IMR-90 (cell line): Measurements from ENCODE around the gene DGKB. TPM values are rescaled to one million over a fixed set of nuclear protein-coding genes. Genes with fewer than 3 reads are reported as not detected.

Source experiments
- ATAC-seq: fragments of 200-7000 bp; cut with Tn5 transposase; 2 replicates; pipeline ENCODE4 v1.9.1; 2020; ENCODE audit warnings: low read depth, mild to moderate bottlenecking, moderate library complexity
- BruUV-seq: library from RNA; stranded (reverse); fragments of 400-500 nt; replicated peaks from 2 replicates; lab custom pipeline; 2021; lab: Mats Ljungman, UMichigan
- CTCF ChIA-PET: fragments of 300-600 bp; formaldehyde crosslinking; extraction: SDS; loops from one replicate; lab custom pipeline; 2021; ENCODE audit warnings: antibody characterized with exemption; lab: Yijun Ruan, JAX
- POLR2A ChIA-PET: fragments of 300-600 bp; sonication (Branson Sonifier 250); formaldehyde crosslinking; loops from one replicate; lab custom pipeline; 2022; ENCODE audit warnings: antibody characterized with exemption; ENCODE audit not compliant: unreplicated experiment; lab: Charles Lee
- DNase-seq: peaks from one replicate; pipeline ENCODE4 v3.0.0; 2013
- H2AFZ ChIP-seq: replicated peaks from 2 replicates; pipeline ENCODE3; 2013; ENCODE audit warnings: low read length, mild to moderate bottlenecking; ENCODE audit not compliant: poor library complexity
- H2AK5ac ChIP-seq: 2 replicates; pipeline ENCODE4 v1.6.1; 2013; ENCODE audit warnings: low read depth, low read length, inconsistent platforms
- H2AK9ac ChIP-seq: replicated peaks from 2 replicates; pipeline ENCODE3; 2013; ENCODE audit warnings: mild to moderate bottlenecking, low read depth, low read length, moderate library complexity; ENCODE audit not compliant: poor library complexity
- H2BK120ac ChIP-seq: 2 replicates; pipeline ENCODE4 v1.6.1; 2013; ENCODE audit warnings: low read depth, low read length, inconsistent platforms
- H2BK15ac ChIP-seq: 3 replicates; pipeline ENCODE4 v1.6.1; 2013; ENCODE audit warnings: low read depth, low read length, inconsistent platforms
- H2BK20ac ChIP-seq: 2 replicates; pipeline ENCODE4 v1.6.1; 2013; ENCODE audit warnings: low read depth, mild to moderate bottlenecking, inconsistent platforms, low read length, moderate library complexity
- H2BK5ac ChIP-seq: 2 replicates; pipeline ENCODE4 v1.6.1; 2013; ENCODE audit warnings: mild to moderate bottlenecking, low read depth, low read length, inconsistent platforms; ENCODE audit not compliant: poor library complexity, severe bottlenecking
- H3K14ac ChIP-seq: replicated peaks from 2 replicates; pipeline ENCODE4 v1.6.1; 2013; ENCODE audit warnings: low read depth, low read length, inconsistent platforms
- H3K18ac ChIP-seq: 2 replicates; pipeline ENCODE4 v1.6.1; 2013; ENCODE audit warnings: low read depth, low read length, control low read depth
- H3K23ac ChIP-seq: 2 replicates; pipeline ENCODE4 v1.6.1; 2013; ENCODE audit warnings: low read depth, low read length, inconsistent platforms
- H3K27ac ChIP-seq: 2 replicates; pipeline ENCODE4 v1.5.1; 2013; ENCODE audit warnings: mild to moderate bottlenecking, control low read depth, low read length; ENCODE audit not compliant: insufficient read depth
- H3K27me3 ChIP-seq: 2 replicates; pipeline ENCODE4 v1.6.1; 2013; ENCODE audit warnings: low read length; ENCODE audit not compliant: control insufficient read depth, insufficient read depth
- H3K36me3 ChIP-seq: 2 replicates; pipeline ENCODE4 v1.6.1; 2013; ENCODE audit warnings: low read length, mixed read lengths; ENCODE audit not compliant: control insufficient read depth, insufficient read depth
- H3K4ac ChIP-seq: 2 replicates; pipeline ENCODE4 v1.6.1; 2013; ENCODE audit warnings: low read depth, low read length, inconsistent platforms
- H3K4me1 ChIP-seq: 2 replicates; pipeline ENCODE4 v1.6.1; 2013; ENCODE audit warnings: low read length, mixed read lengths; ENCODE audit not compliant: control insufficient read depth, insufficient read depth
- H3K4me2 ChIP-seq: 2 replicates; pipeline ENCODE4 v1.6.1; 2013; ENCODE audit warnings: low read depth, mild to moderate bottlenecking, control low read depth, low read length, moderate library complexity
- H3K4me3 ChIP-seq: 2 replicates; pipeline ENCODE4 v1.5.1; 2013; ENCODE audit warnings: low read depth, mild to moderate bottlenecking, control low read depth, low read length, moderate library complexity; ENCODE audit not compliant: insufficient read depth
- H3K56ac ChIP-seq: 2 replicates; pipeline ENCODE4 v1.6.1; 2013; ENCODE audit warnings: low read length, inconsistent platforms; ENCODE audit not compliant: insufficient read depth; ENCODE audit errors: extremely low read depth
- H3K79me1 ChIP-seq, 2 experiments: 2 replicates each; pipeline ENCODE4 v1.6.1; 2013; ENCODE audit warnings: low read length in 2 of 2, inconsistent platforms in 1 of 2, low read depth in 1 of 2
- H3K9ac ChIP-seq: 2 replicates; pipeline ENCODE4 v1.6.1; 2013; ENCODE audit warnings: low read depth, low read length, control low read depth
- H3K9me1 ChIP-seq: 2 replicates; pipeline ENCODE4 v1.6.1; 2013; ENCODE audit warnings: low read length, inconsistent platforms; ENCODE audit not compliant: insufficient read depth
- H3K9me3 ChIP-seq: 2 replicates; pipeline ENCODE4 v1.6.1; 2013; ENCODE audit warnings: low read length; ENCODE audit not compliant: control insufficient read depth, insufficient read depth
- H4K20me1 ChIP-seq: 2 replicates; pipeline ENCODE4 v1.6.1; 2013; ENCODE audit warnings: low read length, inconsistent platforms; ENCODE audit not compliant: insufficient read depth
- H4K5ac ChIP-seq: 2 replicates; pipeline ENCODE4 v1.6.1; 2013; ENCODE audit warnings: mild to moderate bottlenecking, low read depth, low read length, control low read depth
- H4K8ac ChIP-seq, 2 experiments: 2 replicates each; pipeline ENCODE4 v1.6.1; 2013; ENCODE audit warnings: low read depth in 2 of 2, low read length in 2 of 2, control low read depth in 1 of 2, inconsistent platforms in 1 of 2
- H4K91ac ChIP-seq: 2 replicates; pipeline ENCODE4 v1.6.1; 2013; ENCODE audit warnings: low read depth, low read length, inconsistent platforms; ENCODE audit not compliant: insufficient read depth
- BHLHE40 ChIP-seq: fragments of 150-350 bp; IDR thresholded peaks from 2 replicates; pipeline ENCODE4 v1.6.1; 2016; ENCODE audit warnings: mild to moderate bottlenecking, low read depth, low read length
- WGBS, 2 experiments: methylation state at CpG; one replicate each; pipeline versions ENCODE4 v1.1.5 to v1.1.7; 2013; ENCODE audit warnings: missing lambda C conversion rate in 2 of 2; ENCODE audit not compliant: insufficient read length in 1 of 2; ENCODE audit errors: extremely low coverage in 2 of 2; 5-methylcytosine and 5-hydroxymethylcytosine counted together
- dilution Hi-C: fragments of 300-500 bp; cut with HindIII; formaldehyde crosslinking; loops from one replicate; pipeline ENCODE4 v1.14.3; 2018; ENCODE audit warnings: low sequenced_read_pairs; ENCODE audit not compliant: unreplicated experiment
- in situ Hi-C: fragments of 300-500 bp; cut with MboI; formaldehyde crosslinking; loops from 3 replicates; pipeline ENCODE4 v1.14.3; 2019; ENCODE audit warnings: low sequenced_read_pairs, inconsistent platforms, mixed read lengths
- intact Hi-C: fragments of 100-400 bp; cut with micrococcal nuclease; formaldehyde crosslinking; loops from 2 replicates; pipeline ENCODE4 v1.10.0; 2022
- polyA plus RNA-seq, 3 experiments: library from polyadenylated mRNA; depleted of rRNA; stranded (reverse); fragments of >200 nt; gene quantifications; 2 replicates each; pipeline ENCODE4 v1.2.3, GENCODE V29; 2012; ENCODE audit warnings: low replicate concordance in 1 of 3
- total RNA-seq: library from RNA; depleted of rRNA; stranded (reverse); fragments of >200 nt; gene quantifications from 2 replicates; pipeline ENCODE4 v1.2.3, GENCODE V29; 2012

DGKB gene
- total and polyA plus RNA-seq, 2 of the 4 experiments (the other 2 are of a cell fraction), result not detected

DNA sequence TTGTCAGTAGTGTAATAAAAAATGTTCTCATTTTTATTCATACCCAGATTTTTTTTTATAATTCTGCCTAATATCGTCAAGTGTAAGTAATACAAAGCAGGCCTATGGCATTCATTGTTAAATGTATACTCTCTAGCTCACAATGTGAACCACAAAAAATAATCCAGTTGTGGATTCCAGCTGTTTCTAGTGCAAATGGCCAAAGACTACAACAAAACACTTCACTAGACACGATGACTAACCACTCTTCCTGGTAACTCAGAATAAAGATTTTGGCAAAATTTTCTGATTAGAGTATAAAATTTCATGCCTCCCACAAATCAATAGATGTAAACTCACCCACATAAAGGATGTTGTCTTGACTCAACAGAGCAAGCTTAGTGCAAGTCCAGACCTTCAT is 396.6 kb downstream of the DGKB start:
- Histone ChIP-seq H3K23ac (no peak overlapping the region), H2BK20ac (no peak overlapping the region), H2AFZ (no peak overlapping the region), H3K9ac (no peak overlapping the region), H3K4me1 (no peaks in the 10 kb centered on the region), H3K4ac (no peak overlapping the region), H2AK9ac (no peak overlapping the region), H3K14ac (no peak overlapping the region), H3K18ac (no peak overlapping the region), H2AK5ac (no peak overlapping the region), H4K91ac (no peak overlapping the region), H3K4me3 (no peak overlapping the region), H3K36me3 (no peaks in the 10 kb centered on the region), H3K9me3 (peaks cover 4% of the 10 kb centered on the region; the same call in 1 of the 2 replicates), H4K20me1 (no peaks in the 10 kb centered on the region), H2BK15ac (no peak overlapping the region), H3K9me1 (no peaks in the 10 kb centered on the region), H4K8ac (no peak overlapping the region), H3K79me1 (no peaks in the 10 kb centered on the region), H3K27ac (no peak overlapping the region), H2BK120ac (no peak overlapping the region), H2BK5ac (no peak overlapping the region), H3K27me3 (no peaks in the 10 kb centered on the region), H4K5ac (no peak overlapping the region), H3K56ac (no peak overlapping the region), H3K4me2 (no peak overlapping the region)
- in situ Hi-C loops, result no loop called here
- intact Hi-C loops, result no loop called here
- ChIA-PET POLR2A (interaction anchor here (0.6 kb wide), 1 partner anchor 517 kb away, joined by 4 read pairs; the partner anchor contains the start of gene ETV1), CTCF (no interaction called here)
- no peak for ATAC-seq
- DNase-seq, result no peak
- TF ChIP-seq BHLHE40, result no peak
- BruUV-seq, result no TSS peak
- no CpG with 5 or more reads among the region's 2 CpGs for WGBS, 2 experiments
- dilution Hi-C loops, result no loop called here
